HepG2 (cell line): Measurements from ENCODE around the gene CDK6. TPM values are rescaled to one million over a fixed set of nuclear protein-coding genes. Genes with fewer than 3 reads are reported as not detected.

Experiments
- ATAC-seq: fragments of 200-7000 bp; cut with Tn5 transposase; 3 replicates; pipeline ENCODE4 v1.9.1; 2020; ENCODE audit warnings: mild to moderate bottlenecking, moderate library complexity
- BruUV-seq: library from RNA; stranded (reverse); fragments of 400-500 nt; replicated peaks from 2 replicates; lab custom pipeline; 2021; lab: Mats Ljungman, UMichigan
- CTCF ChIA-PET: fragments of 300-600 bp; formaldehyde crosslinking; extraction: SDS; loops from one replicate; lab custom pipeline; 2021; ENCODE audit warnings: low total read pairs, inconsistent platforms, low intra/inter-chr PET ratio; lab: Yijun Ruan, JAX
- POLR2A ChIA-PET: fragments of 350-600 bp; sonication (Branson Sonifier 250); formaldehyde crosslinking; loops from one replicate; lab custom pipeline; 2020; ENCODE audit warnings: antibody characterized with exemption, inconsistent platforms; lab: Yijun Ruan, JAX
- DNase-seq: peaks from one replicate; pipeline ENCODE4 v3.0.0-alpha.2; 2015; ENCODE audit warnings: low spot score
- FAIRE-seq: peaks from 3 replicates; lab custom pipeline; 2011; peaks lifted over from hg19 to GRCh38; lab: Jason Lieb, UNC
- H2AFZ ChIP-seq: one replicate; pipeline ENCODE4 v1.6.1; 2011; ENCODE audit warnings: low read length, inconsistent platforms
- H3K27ac ChIP-seq: fragments of 300-600 bp; 3 replicates; pipeline ENCODE4 v1.8.0; 2011; ENCODE audit warnings: mixed run types, mild to moderate bottlenecking, mixed read lengths, low read length, inconsistent platforms; ENCODE audit not compliant: insufficient read depth; ENCODE audit errors: extremely low read length
- H3K27me3 ChIP-seq, 2 experiments: fragments of 200-600 bp in 1 of 2; 2 replicates in 1 of 2; 3 replicates in 1 of 2; pipeline versions ENCODE4 v1.6.0 to v1.8.0; 2011; ENCODE audit warnings: low read length in 2 of 2, mild to moderate bottlenecking in 2 of 2, moderate library complexity in 2 of 2, inconsistent platforms in 1 of 2; ENCODE audit not compliant: insufficient read depth in 2 of 2, control insufficient read depth in 1 of 2
- H3K36me3 ChIP-seq, 2 experiments: fragments of 200-600 bp in 1 of 2; replicated peaks in 1 of 2; 2 replicates in 1 of 2; 3 replicates in 1 of 2; pipeline versions ENCODE4 v1.5.1 to v1.8.0; 2011; ENCODE audit warnings: low read length in 2 of 2, inconsistent platforms in 1 of 2; ENCODE audit not compliant: insufficient read depth in 2 of 2, control insufficient read depth in 1 of 2
- H3K4me1 ChIP-seq: 2 replicates; pipeline ENCODE4 v1.5.1; 2012; ENCODE audit warnings: low read length, inconsistent platforms; ENCODE audit not compliant: insufficient read depth
- H3K4me2 ChIP-seq: 2 replicates; pipeline ENCODE4 v1.6.0; 2011; ENCODE audit warnings: low read depth, low read length, inconsistent platforms
- H3K4me3 ChIP-seq, 3 experiments: fragments of 200-600 bp in 1 of 3; sonication (generic), shearing (Covaris generic) in 1 of 3; replicated peaks in 1 of 3; 2 replicates each; pipeline ENCODE4 v1.5.1; 2011 to 2016; ENCODE audit warnings: low read length in 3 of 3, inconsistent platforms in 2 of 3, low read depth in 2 of 3, mild to moderate bottlenecking in 2 of 3, control low read depth in 1 of 3, mixed read lengths in 1 of 3; ENCODE audit not compliant: insufficient read depth in 1 of 3
- H3K79me2 ChIP-seq: one replicate; pipeline ENCODE4 v1.6.1; 2011; ENCODE audit warnings: low read length, inconsistent platforms; ENCODE audit not compliant: insufficient read depth
- H3K9ac ChIP-seq: 2 replicates; pipeline ENCODE4 v1.6.0; 2011; ENCODE audit warnings: mild to moderate bottlenecking, low read depth, low read length, inconsistent platforms; ENCODE audit not compliant: insufficient read depth
- H3K9me3 ChIP-seq: 2 replicates; pipeline ENCODE4 v1.5.1; 2012; ENCODE audit warnings: mild to moderate bottlenecking, low read length
- H4K20me1 ChIP-seq: 2 replicates; pipeline ENCODE4 v1.6.0; 2011; ENCODE audit warnings: inconsistent platforms, mild to moderate bottlenecking, low read length, moderate library complexity; ENCODE audit not compliant: insufficient read depth
- CEBPB ChIP-seq: IDR thresholded peaks from 2 replicates; pipeline ENCODE4 v1.6.1; 2011; ENCODE audit warnings: low read depth, low read length, improper control_type of control experiment, borderline replicate concordance
- ELF3 ChIP-seq: IDR thresholded peaks from 2 replicates; pipeline ENCODE4 v1.6.1; 2016; ENCODE audit warnings: missing genetic modification reagents, missing compliant biosample characterization
- JUND ChIP-seq: sonication (generic); formaldehyde crosslinking; IDR thresholded peaks from 2 replicates; pipeline ENCODE4 v1.8.0; 2022; ENCODE audit warnings: mild to moderate bottlenecking, missing genetic modification reagents
- MBNL3 ChIP-seq: fragments of 250-450 bp; sonication (Bioruptor Pico); conservative IDR thresholded peaks from 2 replicates; pipeline ENCODE4 v1.8.0; 2022; ENCODE audit warnings: mild to moderate bottlenecking, inconsistent platforms
- MTF2 ChIP-seq: sonication (generic); formaldehyde crosslinking; IDR thresholded peaks from 2 replicates; pipeline ENCODE4 v1.5.0; 2020; ENCODE audit warnings: missing genetic modification reagents, borderline replicate concordance
- PLRG1 ChIP-seq: fragments of 450-650 bp; conservative IDR thresholded peaks from 2 replicates; pipeline ENCODE4 v1.6.1; 2016
- SALL2 ChIP-seq: sonication (generic); formaldehyde crosslinking; IDR thresholded peaks from 2 replicates; pipeline ENCODE4 v1.8.1; 2023; ENCODE audit warnings: mild to moderate bottlenecking, missing genetic modification reagents, inconsistent platforms
- ZBTB37 ChIP-seq: sonication (generic); formaldehyde crosslinking; IDR thresholded peaks from 2 replicates; pipeline ENCODE4 v1.4.0; 2020; ENCODE audit warnings: mild to moderate bottlenecking, missing genetic modification reagents
- ZBTB49 ChIP-seq: sonication (generic); formaldehyde crosslinking; IDR thresholded peaks from 2 replicates; pipeline ENCODE4 v1.4.0; 2020; ENCODE audit warnings: missing genetic modification reagents, borderline replicate concordance
- ZNF33A ChIP-seq: sonication (generic); formaldehyde crosslinking; IDR thresholded peaks from 2 replicates; pipeline ENCODE4 v1.5.1; 2020; ENCODE audit warnings: missing genetic modification reagents, mild to moderate bottlenecking, moderate library complexity, borderline replicate concordance
- ZNF354B ChIP-seq: sonication (generic); formaldehyde crosslinking; IDR thresholded peaks from 2 replicates; pipeline ENCODE4 v1.8.0; 2022; ENCODE audit warnings: mild to moderate bottlenecking, missing genetic modification reagents
- ZNF382 ChIP-seq: sonication (generic); formaldehyde crosslinking; IDR thresholded peaks from 2 replicates; pipeline ENCODE4 v1.5.0; 2020; ENCODE audit warnings: missing genetic modification reagents, mild to moderate bottlenecking, borderline replicate concordance
- ZNF407 ChIP-seq: sonication (generic); formaldehyde crosslinking; IDR thresholded peaks from one replicate; pipeline ENCODE4 v1.5.1; 2020; ENCODE audit warnings: mild to moderate bottlenecking, missing genetic modification reagents; ENCODE audit errors: not compliant biosample characterization
- ZNF790 ChIP-seq: sonication (generic); formaldehyde crosslinking; IDR thresholded peaks from 2 replicates; pipeline ENCODE4 v1.8.0; 2022; ENCODE audit warnings: missing genetic modification reagents, mild to moderate bottlenecking, borderline replicate concordance
- WGBS: methylation state at CpG from one replicate; pipeline ENCODE4 v1.1.6; 2017; ENCODE audit warnings: low lambda C conversion rate; 5-methylcytosine and 5-hydroxymethylcytosine counted together
- in situ Hi-C: cut with HindIII; loops from 2 replicates; pipeline ENCODE4 v1.10.0; 2017; ENCODE audit warnings: low pct_unique_long_range_greater_than_20kb; ENCODE audit not compliant: extremely low pct_ligation_motif_present
- intact Hi-C: fragments of 100-400 bp; cut with micrococcal nuclease; formaldehyde crosslinking; loops from one replicate; pipeline ENCODE4 v1.10.0; 2022; ENCODE audit not compliant: unreplicated experiment
- polyA plus RNA-seq, 8 experiments: library from polyadenylated mRNA; depleted of rRNA in 3 of 8; stranded (reverse) in 7 of 8; unstranded in 1 of 8; fragments of >200 nt; fragmentation: Illumina TruSeq in 4 of 8; extraction: Trizol in 4 of 8; gene quantifications; 2 replicates each; pipeline versions ENCODE4 v1.2.1 to v1.2.3, GENCODE V29; 2011 to 2016; ENCODE audit warnings: low read depth in 4 of 8, missing spikeins in 1 of 8, mixed read lengths in 1 of 8; ENCODE audit not compliant: insufficient read depth in 1 of 8
- total RNA-seq, 5 experiments: library from RNA; depleted of rRNA; stranded (reverse); fragments of >200 nt; fragmentation: Illumina TruSeq; extraction: Trizol; gene quantifications; 2 replicates each; pipeline ENCODE4 v1.2.3, GENCODE V29; 2016; ENCODE audit warnings: low read depth in 1 of 5

Gene CDK6
- total and polyA plus RNA-seq, 2 of the 13 experiments (the other 11 are each of a cell fraction or from before 2014, with no cell fraction given): 34.6 to 90.8 TPM

DNA sequence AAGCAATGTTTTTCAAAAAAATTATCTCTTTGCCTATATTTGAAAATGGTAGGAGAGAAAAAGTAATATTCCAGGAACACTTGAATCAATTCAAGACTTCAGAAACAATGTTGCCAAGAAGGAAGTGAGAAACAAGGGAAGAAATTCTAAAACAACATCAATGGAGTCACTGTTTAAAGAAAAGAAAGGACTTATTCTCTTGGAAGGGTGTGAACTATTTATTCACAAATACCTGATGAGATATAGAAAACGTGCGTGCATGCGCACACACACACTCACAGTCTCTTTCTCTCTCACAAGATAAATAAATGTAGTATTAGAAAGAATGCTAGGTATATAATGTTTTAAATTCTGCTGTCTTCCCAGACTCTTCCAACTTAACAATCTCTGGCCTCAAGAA, 128.9 kb downstream of the CDK6 start:
- H3K4me1 ChIP-seq: peaks cover 8% of the 10 kb centered on the region; the same call in 1 of the 2 replicates
- POLR2A ChIA-PET: no interaction called here
- no peaks in the 10 kb centered on the region for H3K9me3 ChIP-seq
- intact Hi-C loops: no loop called here
- H3K79me2 ChIP-seq: peaks cover 19% of the 10 kb centered on the region
- DNase-seq: no peak
- WGBS: 83% methylated on average over 3 of the region's 3 CpGs
- no peak overlapping the region for H2AFZ ChIP-seq
- no peaks in the 10 kb centered on the region for H3K27me3 ChIP-seq
- H3K36me3 ChIP-seq: peaks cover 5 to 35% of the 10 kb centered on the region in 2 experiments
- no peak for FAIRE-seq
- no peak for ATAC-seq
- H3K9ac ChIP-seq: no peak overlapping the region
- TF ChIP-seq ZNF382 (CRISPR knock-in tag) (no peak), SALL2 (CRISPR knock-in tag) (no peak), ELF3 (CRISPR knock-in tag) (no peak), ZNF790 (CRISPR knock-in tag) (no peak), ZNF354B (CRISPR knock-in tag) (no peak), ZNF33A (CRISPR knock-in tag) (no peak), ZBTB37 (CRISPR knock-in tag) (no peak), ZNF407 (CRISPR knock-in tag) (no peak), MTF2 (no peak), MBNL3 (CRISPR knock-in tag) (no peak), JUND (CRISPR knock-in tag) (no peak), PLRG1 (no peak), ZBTB49 (CRISPR knock-in tag) (no peak), CEBPB (no peak)
- H3K4me3 ChIP-seq: no peak overlapping the region
- no peak overlapping the region for H3K4me2 ChIP-seq
- no peak overlapping the region for H3K27ac ChIP-seq
- in situ Hi-C loops: no loop called here
- CTCF ChIA-PET: no interaction called here
- no peaks in the 10 kb centered on the region for H4K20me1 ChIP-seq
- BruUV-seq: no TSS peak
